ENCODE results near the gene ADAMTS2.

The ADAMTS2 gene

GRCh38 chr5:179207470-179207869 is 137.8 kb downstream of the ADAMTS2 start:
- WGBS (ENCODE audit: extremely low coverage, insufficient coverage, low lambda C conversion rate) = no CpG with 5 or more reads among the region's 20 CpGs

GRCh38 chr5:179206366-179206765 is 138.9 kb downstream of the ADAMTS2 start:
- H4K8ac ChIP-seq (ENCODE audit: low read depth, low read length) = no peak overlapping the region
- H3K23ac ChIP-seq (ENCODE audit: low read length) = no peak overlapping the region
- H3K4ac ChIP-seq (ENCODE audit: low read depth, low read length) = no peak overlapping the region
- H4K5ac ChIP-seq (ENCODE audit: low read length) = no peak overlapping the region
- no peaks in the 10 kb centered on the region for H3K36me3 ChIP-seq (ENCODE audit: control insufficient read depth, insufficient read depth, low read length)
- H3K4me2 ChIP-seq (ENCODE audit: low read length) = no peak overlapping the region
- H2BK120ac ChIP-seq (ENCODE audit: low read depth, low read length) = no peak overlapping the region
- no CpG with 5 or more reads among the region's 8 CpGs for WGBS (ENCODE audit: extremely low coverage, insufficient coverage, low lambda C conversion rate)
- H3K4me3 ChIP-seq (ENCODE audit: low read length) = no peak overlapping the region
- H3K27me3 ChIP-seq (ENCODE audit: insufficient read depth, low read length, poor library complexity) = no peaks in the 10 kb centered on the region
- H3K27ac ChIP-seq (ENCODE audit: low read depth, low read length) = no peak overlapping the region
- no peak overlapping the region for H3K9ac ChIP-seq (ENCODE audit: low read length)
- H3K79me2 ChIP-seq (ENCODE audit: control insufficient read depth, insufficient read depth, low read length) = no peaks in the 10 kb centered on the region
- no peak overlapping the region for H2AK5ac ChIP-seq (ENCODE audit: low read length)
- DNase-seq = no peak
- H3K4me1 ChIP-seq (ENCODE audit: control insufficient read depth, low read depth, low read length) = no peaks in the 10 kb centered on the region
- H3K56ac ChIP-seq (ENCODE audit: low read length) = no peak overlapping the region
- H2BK15ac ChIP-seq (replicated peaks; ENCODE audit: low read depth) = no peak overlapping the region
- no peak overlapping the region for H3K18ac ChIP-seq (ENCODE audit: low read length)
- no peaks in the 10 kb centered on the region for H3K79me1 ChIP-seq (ENCODE audit: low read length)
- H2BK5ac ChIP-seq (ENCODE audit: low read length) = no peak overlapping the region

More at GRCh38 chr5:179207470-179207869, 137.8 kb downstream of the ADAMTS2 start:
- Histone ChIP-seq H2BK120ac (ENCODE audit: low read depth, low read length) (no peak overlapping the region), H3K79me1 (ENCODE audit: low read length) (no peaks in the 10 kb centered on the region), H2BK5ac (ENCODE audit: low read length) (no peak overlapping the region), H3K18ac (ENCODE audit: low read length) (no peak overlapping the region), H3K23ac (ENCODE audit: low read length) (no peak overlapping the region), H3K36me3 (ENCODE audit: control insufficient read depth, insufficient read depth, low read length) (no peaks in the 10 kb centered on the region), H3K79me2 (ENCODE audit: control insufficient read depth, insufficient read depth, low read length) (no peaks in the 10 kb centered on the region), H3K9ac (ENCODE audit: low read length) (no peak overlapping the region), H3K56ac (ENCODE audit: low read length) (no peak overlapping the region), H2AK5ac (ENCODE audit: low read length) (no peak overlapping the region), H3K4ac (ENCODE audit: low read depth, low read length) (no peak overlapping the region), H3K27me3 (ENCODE audit: insufficient read depth, low read length, poor library complexity) (no peaks in the 10 kb centered on the region), H4K8ac (ENCODE audit: low read depth, low read length) (no peak overlapping the region), H4K5ac (ENCODE audit: low read length) (no peak overlapping the region), H2BK15ac (replicated peaks; ENCODE audit: low read depth) (no peak overlapping the region), H3K4me2 (ENCODE audit: low read length) (no peak overlapping the region), H3K27ac (ENCODE audit: low read depth, low read length) (no peak overlapping the region), H3K4me1 (ENCODE audit: control insufficient read depth, low read depth, low read length) (no peaks in the 10 kb centered on the region), H3K4me3 (ENCODE audit: low read length) (no peak overlapping the region)
- no peak for DNase-seq

- no peak overlapping the region for H3K4me3 ChIP-seq (ENCODE audit: low read length)
- H2BK120ac ChIP-seq (ENCODE audit: low read depth, low read length) = no peak overlapping the region
- no peaks in the 10 kb centered on the region for H3K79me2 ChIP-seq (ENCODE audit: control insufficient read depth, insufficient read depth, low read length)
- H3K36me3 ChIP-seq (ENCODE audit: control insufficient read depth, insufficient read depth, low read length) = no peaks in the 10 kb centered on the region
- no peak overlapping the region for H3K27ac ChIP-seq (ENCODE audit: low read depth, low read length)
- WGBS (ENCODE audit: extremely low coverage, insufficient coverage, low lambda C conversion rate) = no CpG with 5 or more reads among the region's 12 CpGs
- H3K4ac ChIP-seq (ENCODE audit: low read depth, low read length) = no peak overlapping the region
- H3K4me1 ChIP-seq (ENCODE audit: control insufficient read depth, low read depth, low read length) = no peaks in the 10 kb centered on the region
- no peak overlapping the region for H2BK5ac ChIP-seq (ENCODE audit: low read length)
- H3K23ac ChIP-seq (ENCODE audit: low read length) = no peak overlapping the region
- H3K56ac ChIP-seq (ENCODE audit: low read length) = no peak overlapping the region
- H4K5ac ChIP-seq (ENCODE audit: low read length) = no peak overlapping the region
- no peak for DNase-seq
- no peak overlapping the region for H2AK5ac ChIP-seq (ENCODE audit: low read length)
- no peak overlapping the region for H3K4me2 ChIP-seq (ENCODE audit: low read length)
- no peak overlapping the region for H2BK15ac ChIP-seq (replicated peaks; ENCODE audit: low read depth)
- no peaks in the 10 kb centered on the region for H3K27me3 ChIP-seq (ENCODE audit: insufficient read depth, low read length, poor library complexity)
- H3K18ac ChIP-seq (ENCODE audit: low read length) = no peak overlapping the region
- no peak overlapping the region for H3K9ac ChIP-seq (ENCODE audit: low read length)
- H4K8ac ChIP-seq (ENCODE audit: low read depth, low read length) = no peak overlapping the region
- no peaks in the 10 kb centered on the region for H3K79me1 ChIP-seq (ENCODE audit: low read length)
These were observed 140.0 kb downstream of the ADAMTS2 start for GRCh38 chr5:179205277-179205676.

- Histone ChIP-seq H3K4me1 (ENCODE audit: control insufficient read depth, low read depth, low read length) (no peaks in the 10 kb centered on the region), H3K79me1 (ENCODE audit: low read length) (no peaks in the 10 kb centered on the region), H3K36me3 (ENCODE audit: control insufficient read depth, insufficient read depth, low read length) (no peaks in the 10 kb centered on the region), H2BK15ac (replicated peaks; ENCODE audit: low read depth) (no peak overlapping the region), H4K8ac (ENCODE audit: low read depth, low read length) (no peak overlapping the region), H2BK120ac (ENCODE audit: low read depth, low read length) (no peak overlapping the region), H3K4ac (ENCODE audit: low read depth, low read length) (no peak overlapping the region), H3K56ac (ENCODE audit: low read length) (no peak overlapping the region), H4K5ac (ENCODE audit: low read length) (no peak overlapping the region), H3K18ac (ENCODE audit: low read length) (no peak overlapping the region), H3K9ac (ENCODE audit: low read length) (no peak overlapping the region), H3K27me3 (ENCODE audit: insufficient read depth, low read length, poor library complexity) (no peaks in the 10 kb centered on the region), H2AK5ac (ENCODE audit: low read length) (no peak overlapping the region), H3K27ac (ENCODE audit: low read depth, low read length) (no peak overlapping the region), H3K79me2 (ENCODE audit: control insufficient read depth, insufficient read depth, low read length) (no peaks in the 10 kb centered on the region), H3K4me3 (ENCODE audit: low read length) (no peak overlapping the region), H2BK5ac (ENCODE audit: low read length) (no peak overlapping the region), H3K23ac (ENCODE audit: low read length) (no peak overlapping the region), H3K4me2 (ENCODE audit: low read length) (no peak overlapping the region)
- DNase-seq = no peak
- WGBS (ENCODE audit: extremely low coverage, insufficient coverage, low lambda C conversion rate) = no CpG with 5 or more reads among the region's 21 CpGs
These were observed 140.7 kb downstream of the ADAMTS2 start for GRCh38 chr5:179204572-179204971.

GRCh38 chr5:179203248-179203647 is 142.0 kb downstream of the ADAMTS2 start:
- H3K56ac ChIP-seq (ENCODE audit: low read length) = no peak overlapping the region
- H4K8ac ChIP-seq (ENCODE audit: low read depth, low read length) = no peak overlapping the region
- H3K23ac ChIP-seq (ENCODE audit: low read length) = no peak overlapping the region
- H3K4me3 ChIP-seq (ENCODE audit: low read length) = no peak overlapping the region
- H3K79me1 ChIP-seq (ENCODE audit: low read length) = no peaks in the 10 kb centered on the region
- H4K5ac ChIP-seq (ENCODE audit: low read length) = no peak overlapping the region
- H3K27me3 ChIP-seq (ENCODE audit: insufficient read depth, low read length, poor library complexity) = no peaks in the 10 kb centered on the region
- no peak overlapping the region for H2BK15ac ChIP-seq (replicated peaks; ENCODE audit: low read depth)
- no peaks in the 10 kb centered on the region for H3K4me1 ChIP-seq (ENCODE audit: control insufficient read depth, low read depth, low read length)
- no peak overlapping the region for H3K4ac ChIP-seq (ENCODE audit: low read depth, low read length)
- no peak overlapping the region for H2AK5ac ChIP-seq (ENCODE audit: low read length)
- H3K4me2 ChIP-seq (ENCODE audit: low read length) = no peak overlapping the region
- no peaks in the 10 kb centered on the region for H3K36me3 ChIP-seq (ENCODE audit: control insufficient read depth, insufficient read depth, low read length)
- no peak overlapping the region for H2BK5ac ChIP-seq (ENCODE audit: low read length)
- H3K9ac ChIP-seq (ENCODE audit: low read length) = no peak overlapping the region
- H3K27ac ChIP-seq (ENCODE audit: low read depth, low read length) = no peak overlapping the region
- no CpG with 5 or more reads among the region's 9 CpGs for WGBS (ENCODE audit: extremely low coverage, insufficient coverage, low lambda C conversion rate)
- H3K79me2 ChIP-seq (ENCODE audit: control insufficient read depth, insufficient read depth, low read length) = no peaks in the 10 kb centered on the region
- no peak for DNase-seq
- no peak overlapping the region for H3K18ac ChIP-seq (ENCODE audit: low read length)
- H2BK120ac ChIP-seq (ENCODE audit: low read depth, low read length) = no peak overlapping the region

- Histone ChIP-seq H2BK15ac (replicated peaks; ENCODE audit: low read depth) (no peak overlapping the region), H4K5ac (ENCODE audit: low read length) (no peak overlapping the region), H2AK5ac (ENCODE audit: low read length) (no peak overlapping the region), H4K8ac (ENCODE audit: low read depth, low read length) (no peak overlapping the region), H3K27ac (ENCODE audit: low read depth, low read length) (no peak overlapping the region), H3K79me2 (ENCODE audit: control insufficient read depth, insufficient read depth, low read length) (no peaks in the 10 kb centered on the region), H3K4me1 (ENCODE audit: control insufficient read depth, low read depth, low read length) (no peaks in the 10 kb centered on the region), H3K27me3 (ENCODE audit: insufficient read depth, low read length, poor library complexity) (no peaks in the 10 kb centered on the region), H3K18ac (ENCODE audit: low read length) (no peak overlapping the region), H2BK120ac (ENCODE audit: low read depth, low read length) (no peak overlapping the region), H3K4me3 (ENCODE audit: low read length) (no peak overlapping the region), H3K79me1 (ENCODE audit: low read length) (no peaks in the 10 kb centered on the region), H3K9ac (ENCODE audit: low read length) (no peak overlapping the region), H3K4me2 (ENCODE audit: low read length) (no peak overlapping the region), H3K56ac (ENCODE audit: low read length) (no peak overlapping the region), H3K4ac (ENCODE audit: low read depth, low read length) (no peak overlapping the region), H2BK5ac (ENCODE audit: low read length) (no peak overlapping the region), H3K23ac (ENCODE audit: low read length) (no peak overlapping the region), H3K36me3 (ENCODE audit: control insufficient read depth, insufficient read depth, low read length) (no peaks in the 10 kb centered on the region)
- DNase-seq = no peak
- no CpG with 5 or more reads among the region's 16 CpGs for WGBS (ENCODE audit: extremely low coverage, insufficient coverage, low lambda C conversion rate)
These were observed 143.3 kb downstream of the ADAMTS2 start for GRCh38 chr5:179201986-179202385.
